CD8-positive, alpha-beta memory T cell (primary cell): ENCODE results near the gene GCM1. TPM values are rescaled to one million over a fixed set of nuclear protein-coding genes. Genes with fewer than 3 reads are reported as not detected.

Experiments
- CTCF ChIA-PET: fragments of 350-600 bp; sonication (Branson Sonifier 250); formaldehyde crosslinking; loops from one replicate; lab custom pipeline; 2021; ENCODE audit warnings: antibody characterized with exemption; lab: Charles Lee
- POLR2A ChIA-PET: fragments of 350-600 bp; sonication (Branson Sonifier 250); formaldehyde crosslinking; loops from one replicate; lab custom pipeline; 2021; ENCODE audit warnings: antibody characterized with exemption; lab: Charles Lee
- DNase-seq, 5 donors: peaks; one replicate each; pipeline versions ENCODE4 v3.0.0 to v3.0.0-alpha.2; 2020 to 2022; ENCODE audit warnings: mixed read lengths in 1 of 5
- H3K27ac ChIP-seq: one replicate; pipeline ENCODE4 v1.7.0; 2013; ENCODE audit warnings: low read depth, mild to moderate bottlenecking, low read length, moderate library complexity
- H3K27me3 ChIP-seq: 2 replicates; pipeline ENCODE4 v1.7.0; 2013; ENCODE audit warnings: low read length, mild to moderate bottlenecking; ENCODE audit not compliant: insufficient read depth, poor library complexity, severe bottlenecking
- H3K36me3 ChIP-seq: 2 replicates; pipeline ENCODE4 v1.7.0; 2013; ENCODE audit warnings: mild to moderate bottlenecking, low read length, moderate library complexity; ENCODE audit not compliant: insufficient read depth
- H3K4me1 ChIP-seq: 2 replicates; pipeline ENCODE4 v1.7.0; 2013; ENCODE audit warnings: mild to moderate bottlenecking, low read length, moderate library complexity; ENCODE audit not compliant: insufficient read depth
- H3K4me3 ChIP-seq: 2 replicates; pipeline ENCODE4 v1.7.0; 2013; ENCODE audit warnings: mild to moderate bottlenecking, low read length
- H3K9me3 ChIP-seq: 2 replicates; pipeline ENCODE4 v1.7.0; 2013; ENCODE audit warnings: mild to moderate bottlenecking, low read length
- H3K27ac Mint-ChIP-seq, 8 donors: one replicate each; pipeline ENCODE4 v1.8.0; 2020 to 2021; ENCODE audit warnings: mixed read lengths in 8 of 8, mild to moderate bottlenecking in 6 of 8, inconsistent platforms in 3 of 8, moderate library complexity in 3 of 8
- H3K27me3 Mint-ChIP-seq, 2 donors: one replicate each; pipeline ENCODE4 v1.8.0; 2020 to 2021; ENCODE audit warnings: mixed read lengths in 2 of 2, mild to moderate bottlenecking in 1 of 2, moderate library complexity in 1 of 2
- H3K36me3 Mint-ChIP-seq, 3 donors: one replicate each; pipeline ENCODE4 v1.8.0; 2020 to 2021; ENCODE audit warnings: mixed read lengths in 3 of 3, inconsistent platforms in 1 of 3, mild to moderate bottlenecking in 1 of 3
- H3K4me1 Mint-ChIP-seq, 3 donors: one replicate each; pipeline ENCODE4 v1.8.0; 2020 to 2021; ENCODE audit warnings: mixed read lengths in 3 of 3, inconsistent platforms in 1 of 3, mild to moderate bottlenecking in 1 of 3
- H3K4me3 Mint-ChIP-seq, 7 donors: one replicate each; pipeline ENCODE4 v1.8.0; 2020 to 2021; ENCODE audit warnings: mixed read lengths in 7 of 7, mild to moderate bottlenecking in 6 of 7, moderate library complexity in 4 of 7, inconsistent platforms in 2 of 7
- H3K9me3 Mint-ChIP-seq, 5 donors: one replicate each; pipeline ENCODE4 v1.8.0; 2020 to 2022; ENCODE audit warnings: mixed read lengths in 5 of 5, mild to moderate bottlenecking in 3 of 5, moderate library complexity in 2 of 5, inconsistent platforms in 1 of 5
- polyA plus RNA-seq: library from polyadenylated mRNA; unstranded; fragments of 300-500 nt; fragmentation: Illumina TruSeq; gene quantifications from one replicate; pipeline ENCODE4 v1.2.3, GENCODE V29; 2021
- total RNA-seq, 2 experiments: library from RNA; stranded (reverse); gene quantifications; one replicate each; pipeline ENCODE4 v1.2.3, GENCODE V29; 2021

Gene GCM1
- total and polyA plus RNA-seq, 3 experiments from 2014 or later, result not detected

DNA sequence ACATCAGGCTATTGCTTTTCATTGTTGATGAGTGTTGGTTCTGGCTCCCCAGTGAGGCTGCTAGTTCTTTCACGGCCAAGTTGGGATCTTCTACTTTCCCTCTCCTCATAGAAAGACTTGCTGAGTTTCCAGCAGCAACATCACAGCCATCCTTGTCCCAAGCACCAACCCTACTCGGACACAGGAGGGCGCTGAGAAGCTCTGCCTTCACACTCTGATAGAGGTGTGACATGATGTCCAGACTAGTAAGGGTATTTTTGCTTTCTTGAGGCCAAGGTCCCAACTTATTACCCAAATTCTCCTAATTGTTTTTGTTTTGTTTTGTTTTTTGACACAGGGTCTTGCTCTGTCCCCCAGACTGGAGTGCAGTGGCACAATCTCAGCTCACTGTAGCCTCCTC is 3.0 kb upstream of the GCM1 start:
- DNase-seq, result no peak
- H3K9me3 Mint-ChIP-seq, result no peaks in the 10 kb centered on the region

DNA sequence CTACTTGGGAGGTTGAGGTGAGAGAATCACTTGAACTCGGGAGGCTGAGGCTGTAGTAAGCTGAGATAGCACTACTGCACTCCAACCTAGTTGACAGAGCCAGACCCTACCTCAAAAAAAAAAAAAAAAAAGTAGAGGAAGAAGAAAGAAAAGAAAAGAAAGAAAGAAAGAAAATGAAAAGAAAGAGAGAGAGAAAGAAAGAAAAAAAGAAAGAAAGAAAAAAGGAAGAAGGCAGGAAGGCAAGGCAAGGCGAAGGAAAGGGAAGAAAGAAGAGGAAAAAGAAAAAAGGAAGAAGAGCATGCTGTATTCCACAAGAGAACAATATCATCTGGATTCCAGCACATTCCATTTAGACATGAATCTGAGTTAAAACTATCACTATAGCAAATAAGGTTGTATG is 3.8 kb downstream of the GCM1 start:
- CTCF ChIA-PET, result no interaction called here
- Mint-ChIP-seq H3K27ac (peak overlapping the region in 1 of 8 donors; percentile 9), H3K27me3 (peaks cover 4 to 24% of the 10 kb centered on the region in 2 donors), H3K9me3 (no peaks in the 10 kb centered on the region), H3K4me1 (no peaks in the 10 kb centered on the region), H3K36me3 (no peaks in the 10 kb centered on the region), H3K4me3 (no peak overlapping the region)
- no peak overlapping the region for H3K4me3 ChIP-seq
- no peaks in the 10 kb centered on the region for H3K4me1 ChIP-seq
- H3K36me3 ChIP-seq, result no peaks in the 10 kb centered on the region
- no peak for DNase-seq
- no peak overlapping the region for H3K27ac ChIP-seq
- POLR2A ChIA-PET, result no interaction called here
- H3K9me3 ChIP-seq, result no peaks in the 10 kb centered on the region
- peaks cover 3% of the 10 kb centered on the region for H3K27me3 ChIP-seq

More for the DNA sequence above, 3.0 kb upstream of the GCM1 start:
- Mint-ChIP-seq H3K27me3 (peaks cover 7 to 36% of the 10 kb centered on the region in 2 donors), H3K36me3 (no peaks in the 10 kb centered on the region), H3K4me1 (no peaks in the 10 kb centered on the region), H3K27ac (no peak overlapping the region), H3K4me3 (no peak overlapping the region)
- H3K27ac ChIP-seq, result no peak overlapping the region
- ChIA-PET POLR2A (no interaction called here), CTCF (no interaction called here)
- no peaks in the 10 kb centered on the region for H3K27me3 ChIP-seq
- no peak overlapping the region for H3K4me3 ChIP-seq
- H3K9me3 ChIP-seq, result no peaks in the 10 kb centered on the region
- no peaks in the 10 kb centered on the region for H3K36me3 ChIP-seq
- H3K4me1 ChIP-seq, result no peaks in the 10 kb centered on the region

DNA sequence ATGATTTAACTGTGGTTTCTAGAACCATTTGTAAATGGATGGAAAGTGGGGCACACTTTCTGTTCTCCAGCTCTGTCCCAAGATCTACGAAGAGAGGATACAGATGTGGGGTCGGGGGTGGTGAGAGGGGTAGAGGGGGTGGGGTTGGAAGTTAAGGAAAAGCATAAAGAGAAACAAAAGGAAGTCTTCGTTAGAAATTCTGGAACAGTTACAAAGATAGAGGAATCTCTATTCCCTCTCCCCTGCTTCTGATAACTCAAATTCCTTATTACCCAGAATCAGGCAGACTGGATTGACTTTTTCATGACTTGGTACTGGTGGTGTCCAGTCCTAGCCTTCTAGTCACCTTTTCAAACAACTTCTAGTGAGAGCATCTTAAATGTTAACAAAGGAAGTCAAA is 4.9 kb downstream of the GCM1 start:
- Histone ChIP-seq H3K4me1 (no peaks in the 10 kb centered on the region), H3K4me3 (no peak overlapping the region), H3K27me3 (peaks cover 3% of the 10 kb centered on the region), H3K27ac (no peak overlapping the region), H3K9me3 (no peaks in the 10 kb centered on the region), H3K36me3 (no peaks in the 10 kb centered on the region)
- Mint-ChIP-seq H3K27ac (no peak overlapping the region), H3K4me1 (no peaks in the 10 kb centered on the region), H3K36me3 (no peaks in the 10 kb centered on the region), H3K9me3 (no peaks in the 10 kb centered on the region), H3K27me3 (peaks cover 4 to 18% of the 10 kb centered on the region in 2 donors), H3K4me3 (no peak overlapping the region)
- POLR2A ChIA-PET, result no interaction called here
- DNase-seq, result no peak
- CTCF ChIA-PET, result no interaction called here

DNA sequence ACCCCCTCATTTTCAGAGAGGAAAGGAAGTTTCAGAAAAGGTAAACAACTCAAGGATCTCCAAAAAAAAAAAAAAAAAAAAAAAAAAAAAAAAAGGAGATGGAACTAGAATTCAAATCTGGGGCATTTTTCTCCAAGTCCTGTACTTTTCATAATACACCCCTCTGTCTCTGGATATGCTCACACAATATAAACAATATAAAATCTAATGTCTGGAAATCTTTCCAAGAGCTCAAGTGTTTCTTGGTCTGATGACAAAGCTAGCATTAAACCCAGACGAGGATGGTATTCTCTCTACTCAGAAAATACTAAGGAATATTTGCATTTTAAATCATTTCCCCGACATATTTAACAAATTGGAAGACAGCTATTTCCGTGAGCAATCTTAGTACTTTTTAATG is 5.8 kb downstream of the GCM1 start:
- Mint-ChIP-seq H3K27me3 (peaks cover 4 to 25% of the 10 kb centered on the region in 2 donors), H3K4me3 (no peak overlapping the region), H3K36me3 (no peaks in the 10 kb centered on the region), H3K27ac (no peak overlapping the region), H3K9me3 (no peaks in the 10 kb centered on the region), H3K4me1 (no peaks in the 10 kb centered on the region)
- no peaks in the 10 kb centered on the region for H3K4me1 ChIP-seq
- H3K27ac ChIP-seq, result no peak overlapping the region
- POLR2A ChIA-PET, result no interaction called here
- CTCF ChIA-PET, result no interaction called here
- no peak for DNase-seq
- H3K36me3 ChIP-seq, result no peaks in the 10 kb centered on the region
- peaks cover 3% of the 10 kb centered on the region for H3K27me3 ChIP-seq
- H3K4me3 ChIP-seq, result no peak overlapping the region
- no peaks in the 10 kb centered on the region for H3K9me3 ChIP-seq

DNA sequence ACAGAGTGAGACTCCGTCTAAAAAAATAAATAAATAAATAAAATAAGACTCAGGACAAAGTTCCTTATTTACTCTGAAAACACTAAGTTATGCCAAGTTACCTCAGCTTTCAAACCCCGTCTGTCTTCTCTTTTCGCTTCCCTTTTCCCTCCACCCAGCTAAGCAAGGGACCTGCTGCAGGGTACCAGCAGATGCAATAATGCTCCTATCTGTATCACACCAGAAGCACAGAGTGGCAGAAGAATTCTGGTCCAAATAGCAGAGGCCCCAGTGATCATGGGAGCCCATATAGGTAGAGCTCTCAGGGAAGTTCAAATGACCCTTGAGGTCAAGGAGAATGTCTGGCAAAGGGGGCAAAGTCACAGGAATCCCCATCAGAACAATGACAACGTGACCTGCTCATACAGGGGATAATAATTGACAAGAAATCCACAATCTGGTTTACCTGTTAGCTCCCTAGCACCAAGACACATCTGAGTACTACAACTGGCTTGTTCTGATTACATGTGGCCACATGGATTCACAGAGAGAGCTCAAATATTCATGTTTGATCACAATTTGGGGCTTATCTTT is 8.7 kb downstream of the GCM1 start:
- no peaks in the 10 kb centered on the region for H3K9me3 Mint-ChIP-seq
- H3K4me3 Mint-ChIP-seq, result no peak overlapping the region
- POLR2A ChIA-PET, result no interaction called here

DNA sequence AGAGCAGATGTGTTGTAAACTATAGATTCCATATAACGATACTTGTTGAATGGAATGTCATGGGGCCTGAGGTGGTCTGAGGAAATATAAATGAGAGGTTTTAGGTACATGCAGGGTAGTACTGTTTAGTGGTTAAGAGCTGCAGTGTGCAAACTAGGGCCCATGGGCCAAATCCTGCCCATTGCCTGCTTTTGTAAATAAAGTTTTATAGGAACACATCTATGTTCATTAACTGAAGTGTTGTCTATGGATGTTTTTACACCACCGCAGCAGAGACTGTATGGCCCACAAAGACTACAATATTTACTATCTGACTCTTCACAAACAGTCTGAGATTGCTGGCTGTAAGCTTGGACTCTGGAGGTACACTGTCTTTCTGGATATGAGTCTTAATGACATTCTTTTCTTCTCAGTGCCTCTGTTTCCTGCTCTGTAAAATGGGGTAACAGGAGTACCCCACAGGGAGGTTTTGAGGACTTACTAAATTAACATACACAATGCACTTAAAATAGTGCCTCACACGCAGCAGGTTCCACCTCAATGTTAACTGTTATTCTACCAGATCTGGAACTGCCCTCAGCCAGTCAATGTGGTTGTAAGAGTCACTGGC is 12.5 kb downstream of the GCM1 start:
- Histone ChIP-seq H3K36me3 (no peaks in the 10 kb centered on the region), H3K27me3 (no peaks in the 10 kb centered on the region), H3K27ac (no peak overlapping the region), H3K4me3 (no peak overlapping the region), H3K9me3 (no peaks in the 10 kb centered on the region), H3K4me1 (no peaks in the 10 kb centered on the region)
- ChIA-PET POLR2A (no interaction called here), CTCF (no interaction called here)
- H3K4me3 Mint-ChIP-seq, result no peak overlapping the region
- H3K9me3 Mint-ChIP-seq, result no peaks in the 10 kb centered on the region
- no peaks in the 10 kb centered on the region for H3K4me1 Mint-ChIP-seq
- H3K27ac Mint-ChIP-seq, result peak overlapping the region in 1 of 8 donors; percentile 11
- no peaks in the 10 kb centered on the region for H3K36me3 Mint-ChIP-seq
- DNase-seq, result no peak
- H3K27me3 Mint-ChIP-seq, result peaks cover 13 to 38% of the 10 kb centered on the region in 2 donors

More for the DNA sequence above, 8.7 kb downstream of the GCM1 start:
- no peak for DNase-seq
- Histone ChIP-seq H3K27me3 (no peaks in the 10 kb centered on the region), H3K4me1 (no peaks in the 10 kb centered on the region), H3K4me3 (no peak overlapping the region), H3K27ac (no peak overlapping the region), H3K9me3 (no peaks in the 10 kb centered on the region), H3K36me3 (no peaks in the 10 kb centered on the region)
- CTCF ChIA-PET, result no interaction called here
- Mint-ChIP-seq H3K27me3 (peaks cover 9 to 39% of the 10 kb centered on the region in 2 donors), H3K36me3 (no peaks in the 10 kb centered on the region), H3K27ac (no peak overlapping the region), H3K4me1 (no peaks in the 10 kb centered on the region)

DNA sequence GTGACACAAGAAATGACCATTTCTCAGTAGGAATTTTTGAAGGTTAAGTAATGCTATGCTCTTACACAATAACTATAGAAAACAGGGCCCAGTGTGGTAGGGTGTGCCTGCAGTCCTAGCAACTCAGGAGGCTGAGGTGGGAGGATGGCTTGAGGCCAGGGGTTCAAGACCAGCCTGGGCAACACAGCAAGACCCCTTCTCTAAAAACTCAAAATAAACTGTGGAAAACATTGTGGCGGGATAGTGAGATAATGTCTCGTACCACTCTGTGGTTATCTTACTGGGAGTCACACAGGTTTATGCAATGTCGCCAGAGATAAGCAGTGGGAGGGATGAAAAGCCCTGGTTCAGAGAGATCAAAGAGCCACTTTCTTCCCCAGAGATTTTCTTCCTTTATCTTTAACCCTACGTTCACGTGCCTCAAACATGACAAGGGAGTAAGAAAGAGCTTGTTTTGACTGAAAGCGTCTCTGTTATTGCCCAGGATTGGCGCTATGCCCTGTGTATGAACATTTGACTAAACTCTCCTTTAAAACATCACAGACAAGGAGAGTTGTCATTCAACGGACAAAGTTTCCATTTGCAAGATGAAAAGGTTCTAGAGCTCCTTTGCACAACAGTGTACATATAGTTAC is 13.9 kb downstream of the GCM1 start:
- Histone ChIP-seq H3K27me3 (no peaks in the 10 kb centered on the region), H3K4me3 (no peak overlapping the region), H3K9me3 (no peaks in the 10 kb centered on the region), H3K4me1 (no peaks in the 10 kb centered on the region), H3K36me3 (no peaks in the 10 kb centered on the region), H3K27ac (no peak overlapping the region)
- no peak overlapping the region for H3K4me3 Mint-ChIP-seq
- peaks cover 9 to 30% of the 10 kb centered on the region in 2 donors for H3K27me3 Mint-ChIP-seq
- H3K27ac Mint-ChIP-seq, result peak overlapping the region in 1 of 8 donors; percentile 46
- H3K4me1 Mint-ChIP-seq, result no peaks in the 10 kb centered on the region
- ChIA-PET CTCF (no interaction called here), POLR2A (no interaction called here)
- DNase-seq, result no peak
- H3K36me3 Mint-ChIP-seq, result no peaks in the 10 kb centered on the region
- H3K9me3 Mint-ChIP-seq, result no peaks in the 10 kb centered on the region

DNA sequence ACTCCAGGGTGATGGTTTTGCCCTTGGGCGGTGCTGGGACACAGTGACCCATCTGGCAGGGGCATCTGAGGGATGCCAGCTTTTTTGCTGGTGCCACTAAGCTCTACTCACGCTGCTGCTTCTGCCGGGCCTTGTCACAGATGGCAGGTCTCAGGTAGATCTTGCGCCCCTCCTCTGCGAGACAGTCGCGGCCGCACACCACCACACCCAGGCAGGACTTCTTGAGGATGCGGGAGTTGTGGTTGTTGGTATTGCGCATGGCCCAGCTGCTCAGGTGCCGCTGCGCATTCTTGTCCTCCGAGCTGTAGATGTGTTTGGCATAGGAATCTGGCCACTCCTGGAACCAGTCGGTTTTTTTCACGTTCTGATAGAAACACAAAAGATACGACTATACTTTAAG is 14.7 kb downstream of the GCM1 start:
- Mint-ChIP-seq H3K4me3 (no peak overlapping the region), H3K36me3 (no peaks in the 10 kb centered on the region), H3K4me1 (no peaks in the 10 kb centered on the region), H3K27me3 (peaks cover 9 to 32% of the 10 kb centered on the region in 2 donors), H3K27ac (peak overlapping the region in 1 of 8 donors; percentile 58), H3K9me3 (no peaks in the 10 kb centered on the region)
- DNase-seq, result no peak
- H3K27me3 ChIP-seq, result no peaks in the 10 kb centered on the region
- ChIA-PET CTCF (no interaction called here), POLR2A (no interaction called here)
- no peaks in the 10 kb centered on the region for H3K36me3 ChIP-seq
- H3K4me1 ChIP-seq, result no peaks in the 10 kb centered on the region
- H3K27ac ChIP-seq, result no peak overlapping the region
- H3K9me3 ChIP-seq, result no peaks in the 10 kb centered on the region
- H3K4me3 ChIP-seq, result no peak overlapping the region
